Stimulated activated naive B cell treated with anti-CD40 and anti-IgM and Interleukin-4, amounts not matched to agents 10 μg/mL and 1 μg/mL and 100 μg/mL, for 72 hours (primary cell): ENCODE measurements around the gene FSTL4.

Experiments
- ATAC-seq, 2 donors: fragments of 150-1000 bp; cut with Tn5 transposase; replicated peaks; 2 replicates each; pipeline ENCODE4 v1.10.0; 2021; ENCODE audit warnings: moderate library complexity in 1 of 2
- DNase-seq: peaks from one replicate; pipeline ENCODE4 v3.0.0; 2021
- H3K27ac Mint-ChIP-seq: one replicate; pipeline ENCODE4 v1.8.0; 2022; ENCODE audit warnings: mild to moderate bottlenecking, mixed read lengths
- H3K27me3 Mint-ChIP-seq, 2 donors: one replicate each; pipeline ENCODE4 v1.8.0; 2022; ENCODE audit warnings: mixed read lengths in 2 of 2
- H3K36me3 Mint-ChIP-seq, 2 donors: one replicate each; pipeline ENCODE4 v1.8.0; 2022; ENCODE audit warnings: mixed read lengths in 2 of 2, mild to moderate bottlenecking in 1 of 2
- H3K4me1 Mint-ChIP-seq, 2 donors: one replicate each; pipeline ENCODE4 v1.8.0; 2022; ENCODE audit warnings: mixed read lengths in 2 of 2, mild to moderate bottlenecking in 1 of 2
- H3K4me3 Mint-ChIP-seq, 2 donors: one replicate each; pipeline ENCODE4 v1.8.0; 2022; ENCODE audit warnings: mild to moderate bottlenecking in 2 of 2, mixed read lengths in 2 of 2, moderate library complexity in 1 of 2
- H3K9me3 Mint-ChIP-seq, 2 donors: one replicate each; pipeline ENCODE4 v1.8.0; 2022; ENCODE audit warnings: mixed read lengths in 2 of 2, mild to moderate bottlenecking in 1 of 2

The FSTL4 gene

DNA sequence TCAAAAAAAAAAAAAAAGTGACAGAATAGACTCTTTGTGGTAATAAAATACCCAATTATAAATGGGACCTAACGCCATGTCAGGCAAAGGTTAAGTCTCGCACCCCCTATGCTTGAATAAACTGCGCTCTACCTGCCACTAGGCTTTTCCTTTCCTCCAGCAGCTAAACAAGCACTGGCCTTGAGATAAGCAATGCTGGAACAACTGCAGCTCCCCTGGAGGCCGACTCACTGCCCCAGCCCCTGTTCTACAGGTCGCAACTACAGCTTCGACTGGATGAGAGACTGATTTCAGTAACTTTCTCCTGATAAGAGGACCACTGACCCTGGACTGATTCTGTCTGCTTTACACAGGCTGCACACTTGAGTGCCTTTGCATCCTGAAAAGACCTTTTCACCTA is 350.3 kb downstream of the FSTL4 start:
- Mint-ChIP-seq H3K4me3 (no peak overlapping the region), H3K36me3 (no peaks in the 10 kb centered on the region), H3K9me3 (no peaks in the 10 kb centered on the region), H3K27ac (no peak overlapping the region), H3K4me1 (peaks cover 8 to 23% of the 10 kb centered on the region in 2 donors), H3K27me3 (peaks cover 11 to 20% of the 10 kb centered on the region in 2 donors)
- DNase-seq, result no peak
- no peak for ATAC-seq

DNA sequence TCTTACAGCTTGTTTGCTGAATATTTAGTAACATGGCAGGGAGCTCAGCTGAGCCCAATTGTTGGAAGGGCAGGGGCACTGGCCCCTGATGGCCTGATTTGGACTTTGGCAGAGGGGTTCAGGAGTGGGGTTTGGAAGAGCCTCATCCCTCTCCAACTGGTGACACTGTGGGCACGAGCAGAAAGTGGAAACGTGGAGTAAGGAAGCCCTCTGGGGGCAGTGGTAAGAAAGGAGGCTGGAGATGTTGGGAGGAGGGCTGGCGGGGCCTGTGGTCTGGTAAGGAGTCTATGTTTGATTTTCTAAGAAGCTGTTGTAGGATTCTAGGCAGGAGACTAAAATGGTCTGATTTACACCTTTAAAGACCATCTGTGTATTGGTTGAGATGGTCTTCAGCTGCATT is 351.6 kb downstream of the FSTL4 start:
- ATAC-seq (no peak), DNase-seq (no peak)
- Mint-ChIP-seq H3K27me3 (peaks cover 8 to 16% of the 10 kb centered on the region in 2 donors), H3K4me1 (peaks cover 6 to 19% of the 10 kb centered on the region in 2 donors), H3K27ac (no peak overlapping the region), H3K9me3 (no peaks in the 10 kb centered on the region), H3K4me3 (no peak overlapping the region), H3K36me3 (no peaks in the 10 kb centered on the region)

DNA sequence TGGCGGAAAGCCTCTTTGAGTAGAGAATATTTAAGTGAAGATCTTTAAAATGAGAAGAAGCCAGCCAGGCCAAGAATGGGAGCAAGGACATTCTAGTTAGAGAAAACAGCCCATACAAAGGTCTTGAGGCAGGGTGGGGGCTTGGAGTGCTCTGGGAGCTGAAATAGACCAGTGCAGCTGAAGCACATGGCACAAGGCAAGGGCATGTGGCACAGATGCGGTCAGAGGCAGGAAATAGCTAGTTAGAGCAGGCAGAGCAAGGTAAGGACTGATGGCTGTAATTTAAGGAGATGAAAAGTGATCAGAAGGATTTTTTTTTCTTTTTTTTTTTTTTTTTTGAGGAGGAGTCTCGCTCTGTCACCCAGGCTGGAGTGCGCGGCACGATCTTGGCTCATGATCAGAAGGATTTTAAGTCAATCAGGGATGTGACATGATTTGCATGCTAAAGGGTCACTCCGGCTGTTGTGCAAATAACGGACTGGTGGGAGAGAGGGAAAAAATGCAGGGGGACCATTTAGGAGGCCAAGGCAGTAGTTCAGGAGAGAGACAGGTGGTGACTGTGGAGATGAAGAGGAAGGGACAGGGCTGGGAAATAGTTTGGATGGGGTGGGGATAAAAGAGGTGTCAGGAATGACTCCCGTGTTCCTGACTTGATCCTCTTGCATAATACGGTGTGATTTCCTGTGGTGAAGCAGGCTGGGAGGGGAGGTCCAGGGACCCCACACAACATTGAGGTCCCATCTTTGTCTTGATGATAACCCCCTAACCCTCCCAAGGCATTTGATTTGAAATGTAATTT is 352.9 kb downstream of the FSTL4 start:
- Mint-ChIP-seq H3K36me3 (no peaks in the 10 kb centered on the region), H3K9me3 (no peaks in the 10 kb centered on the region), H3K4me3 (no peak overlapping the region), H3K27me3 (peaks cover 8 to 11% of the 10 kb centered on the region in 2 donors), H3K4me1 (peaks cover 7 to 12% of the 10 kb centered on the region in 2 donors), H3K27ac (no peak overlapping the region)
- DNase-seq (no peak), ATAC-seq (no peak)

DNA sequence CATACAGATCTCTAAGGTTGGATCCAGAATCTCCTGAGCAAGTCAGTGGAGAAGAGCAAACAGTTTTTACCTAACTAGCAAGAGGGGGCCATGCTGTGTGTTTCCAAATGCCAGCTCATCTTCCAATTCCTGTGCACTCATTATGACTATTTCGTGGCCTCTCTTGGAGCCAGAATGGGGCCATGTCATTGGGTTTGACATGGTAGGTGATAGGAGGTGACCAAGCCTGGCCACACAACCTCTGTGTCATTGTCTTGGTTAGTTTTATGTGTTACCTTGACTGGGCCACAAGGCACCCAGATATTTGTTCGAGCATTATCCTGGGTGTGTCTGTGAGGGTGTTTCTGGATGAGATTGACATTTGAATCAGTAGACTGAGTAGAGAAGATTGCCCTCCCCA is 354.4 kb downstream of the FSTL4 start:
- ATAC-seq (no peak), DNase-seq (no peak)
- Mint-ChIP-seq H3K4me1 (peaks cover 2 to 4% of the 10 kb centered on the region in 2 donors), H3K36me3 (no peaks in the 10 kb centered on the region), H3K9me3 (no peaks in the 10 kb centered on the region), H3K27ac (no peak overlapping the region), H3K27me3 (peaks cover 2 to 8% of the 10 kb centered on the region in 2 donors), H3K4me3 (no peak overlapping the region)

DNA sequence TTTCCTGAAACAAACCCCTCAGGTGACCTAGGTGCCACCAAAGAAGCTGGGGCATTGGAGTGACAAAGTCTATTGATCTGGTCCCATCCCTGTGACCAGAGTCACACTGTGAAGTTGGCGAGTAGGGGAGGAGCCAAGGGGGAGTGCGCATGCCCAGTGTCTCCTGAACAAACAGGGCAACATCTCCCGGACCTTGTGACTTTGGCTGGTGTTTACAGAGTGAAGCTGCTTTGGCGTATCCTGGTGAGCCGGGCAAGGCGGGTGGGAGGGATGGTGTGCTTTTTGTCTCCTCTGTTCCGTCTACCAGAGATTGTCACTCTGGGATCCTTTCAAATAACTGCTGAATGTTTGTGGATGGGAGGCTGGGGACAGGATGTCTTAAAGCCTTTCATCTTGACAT is 356.1 kb downstream of the FSTL4 start:
- H3K27me3 Mint-ChIP-seq, result peaks cover 0 to 17% of the 10 kb centered on the region in 2 donors
- H3K36me3 Mint-ChIP-seq, result no peaks in the 10 kb centered on the region
- DNase-seq (no peak), ATAC-seq (no peak)
- no peak overlapping the region for H3K27ac Mint-ChIP-seq
- no peaks in the 10 kb centered on the region for H3K9me3 Mint-ChIP-seq
- H3K4me3 Mint-ChIP-seq, result no peak overlapping the region
- H3K4me1 Mint-ChIP-seq, result peaks cover 0 to 7% of the 10 kb centered on the region in 2 donors

DNA sequence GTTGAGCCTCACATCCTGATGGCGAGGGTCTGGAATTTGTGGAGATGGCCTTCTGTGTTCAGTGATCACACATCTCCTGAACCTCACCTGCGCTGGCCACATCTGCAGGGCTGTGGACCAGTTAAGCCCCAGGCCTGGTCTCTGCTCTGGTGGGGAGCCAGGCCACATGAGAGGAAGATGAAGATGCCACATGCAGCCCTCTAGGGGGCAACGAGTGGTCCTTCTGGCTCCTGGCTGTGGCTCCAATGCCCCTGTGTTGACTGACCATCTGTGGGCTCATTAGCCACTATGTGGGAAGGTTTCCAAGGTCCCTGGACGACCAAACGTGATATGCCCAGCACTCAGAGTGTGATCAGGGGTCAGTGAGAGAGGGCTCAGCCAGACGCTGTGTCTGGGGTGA is 357.5 kb downstream of the FSTL4 start:
- Mint-ChIP-seq H3K27ac (peak overlapping the region; percentile 82), H3K36me3 (no peaks in the 10 kb centered on the region), H3K27me3 (peaks cover 0 to 17% of the 10 kb centered on the region in 2 donors), H3K4me1 (peaks cover 0 to 10% of the 10 kb centered on the region in 2 donors), H3K9me3 (no peaks in the 10 kb centered on the region), H3K4me3 (no peak overlapping the region)
- ATAC-seq (no peak), DNase-seq (no peak)

DNA sequence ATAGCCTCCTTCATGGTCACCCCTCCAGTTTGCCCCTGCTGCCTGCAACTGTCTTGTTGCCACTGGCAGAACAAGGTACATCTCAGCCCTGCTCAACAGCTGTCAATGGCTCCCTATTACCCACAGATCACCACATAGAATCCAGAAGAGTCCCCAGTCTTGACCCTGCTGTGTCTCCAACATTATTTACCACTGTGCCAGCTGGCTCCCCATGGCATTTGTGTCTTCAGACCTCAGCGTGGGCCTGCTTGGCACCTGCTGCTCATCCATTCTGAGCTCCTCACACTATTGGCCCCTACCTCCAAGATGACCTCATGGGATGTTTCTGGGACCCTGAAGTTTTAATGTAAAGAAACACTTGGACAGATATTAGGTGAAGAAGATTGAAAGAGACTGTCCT is 358.7 kb downstream of the FSTL4 start:
- H3K27me3 Mint-ChIP-seq, result peaks cover 0 to 9% of the 10 kb centered on the region in 2 donors
- no peak for ATAC-seq
- no peak overlapping the region for H3K4me3 Mint-ChIP-seq
- no peaks in the 10 kb centered on the region for H3K36me3 Mint-ChIP-seq
- no peak for DNase-seq
- no peak overlapping the region for H3K27ac Mint-ChIP-seq
- peaks cover 0 to 9% of the 10 kb centered on the region in 2 donors for H3K4me1 Mint-ChIP-seq
- no peaks in the 10 kb centered on the region for H3K9me3 Mint-ChIP-seq

DNA sequence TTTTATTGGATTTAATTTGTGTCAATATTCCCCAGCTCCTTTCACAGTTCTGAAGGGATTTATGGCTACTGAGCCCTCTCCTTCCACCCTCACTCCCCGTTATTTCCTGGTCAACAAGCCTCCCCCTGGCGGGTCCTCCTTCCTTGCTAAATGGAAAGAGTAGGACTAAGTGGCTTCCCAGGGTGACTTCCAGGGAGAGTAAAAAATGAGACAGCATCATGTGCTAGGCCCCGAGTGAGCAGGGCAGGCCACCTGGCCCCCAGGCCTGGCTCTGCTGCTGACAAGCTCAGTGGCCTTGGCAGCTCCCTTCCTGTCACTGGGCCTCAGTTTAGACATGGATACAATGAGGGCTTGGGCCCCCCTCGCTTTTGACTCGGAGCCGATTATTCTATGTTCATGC is 359.3 kb downstream of the FSTL4 start:
- no peak overlapping the region for H3K27ac Mint-ChIP-seq

DNA sequence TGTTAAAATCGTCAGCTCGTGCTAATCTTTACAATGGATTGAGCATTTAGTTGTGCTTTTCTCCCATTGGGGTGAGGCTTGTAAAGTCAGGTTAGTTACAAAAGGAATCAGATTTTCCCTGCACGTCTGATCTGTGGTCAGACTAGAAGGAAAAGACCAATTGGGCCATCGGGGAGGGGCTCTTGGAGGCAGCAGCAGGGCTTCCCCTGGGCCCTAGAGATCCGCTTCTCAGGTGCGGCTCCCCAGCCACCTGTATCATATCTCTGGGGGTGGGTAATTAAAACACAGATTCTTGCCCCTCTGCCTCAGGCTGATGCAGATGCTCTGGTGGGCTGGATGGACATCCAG is 360.2 kb downstream of the FSTL4 start:
- H3K4me3 Mint-ChIP-seq, result no peak overlapping the region
- no peaks in the 10 kb centered on the region for H3K9me3 Mint-ChIP-seq
- H3K36me3 Mint-ChIP-seq, result no peaks in the 10 kb centered on the region
- ATAC-seq (no peak), DNase-seq (no peak)
- peaks cover 0 to 9% of the 10 kb centered on the region in 2 donors for H3K27me3 Mint-ChIP-seq
- H3K4me1 Mint-ChIP-seq, result peaks cover 0 to 9% of the 10 kb centered on the region in 2 donors
- no peak overlapping the region for H3K27ac Mint-ChIP-seq

More for the DNA sequence above, 359.3 kb downstream of the FSTL4 start:
- DNase-seq, result no peak
- peaks cover 0 to 9% of the 10 kb centered on the region in 2 donors for H3K4me1 Mint-ChIP-seq
- H3K27me3 Mint-ChIP-seq, result peaks cover 0 to 9% of the 10 kb centered on the region in 2 donors
- H3K36me3 Mint-ChIP-seq, result no peaks in the 10 kb centered on the region
- ATAC-seq, result no peak
- H3K9me3 Mint-ChIP-seq, result no peaks in the 10 kb centered on the region
- H3K4me3 Mint-ChIP-seq, result no peak overlapping the region

DNA sequence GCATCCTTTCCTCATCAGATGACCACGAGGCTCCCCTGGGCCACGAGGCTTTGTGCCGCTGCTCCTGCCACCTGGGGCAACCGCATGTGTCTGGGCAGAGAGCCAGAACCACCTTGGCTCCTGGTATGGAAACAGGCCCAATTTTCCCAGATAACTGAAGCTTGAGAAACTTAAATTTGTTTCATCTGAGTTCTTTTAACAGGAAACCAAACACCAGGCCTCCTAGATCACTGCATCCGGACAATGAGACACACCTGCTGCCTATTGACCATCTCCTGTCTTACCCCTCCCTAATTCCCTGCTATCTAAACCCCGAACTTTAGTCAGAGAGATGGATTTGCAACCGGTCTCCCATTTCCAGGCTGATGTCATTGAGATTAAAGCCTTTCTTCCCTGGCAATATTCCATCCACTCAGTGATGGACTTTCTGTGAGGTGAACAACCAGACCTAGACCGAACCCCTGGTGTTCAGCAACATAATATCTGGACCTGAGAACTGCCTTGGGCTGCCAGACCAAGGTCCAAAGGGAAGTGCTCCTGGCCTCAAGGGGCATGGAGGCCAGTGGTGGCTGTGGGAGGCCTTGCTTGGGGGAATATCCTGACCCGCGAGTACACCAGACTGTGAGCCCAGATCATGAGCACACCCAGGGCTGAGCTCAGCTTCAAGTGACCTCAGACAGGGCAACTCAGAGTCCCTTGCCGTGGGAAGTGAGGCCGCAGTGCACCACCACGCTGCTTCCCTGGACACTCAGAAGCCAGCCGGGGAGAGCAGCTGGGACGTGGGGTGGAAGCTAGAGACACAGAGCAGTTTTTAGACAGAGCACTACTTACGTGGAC is 360.8 kb downstream of the FSTL4 start:
- no peak for DNase-seq
- H3K9me3 Mint-ChIP-seq, result no peaks in the 10 kb centered on the region
- no peak for ATAC-seq
- no peaks in the 10 kb centered on the region for H3K36me3 Mint-ChIP-seq
- H3K27me3 Mint-ChIP-seq, result peaks cover 0 to 9% of the 10 kb centered on the region in 2 donors
- H3K4me1 Mint-ChIP-seq, result peaks cover 0 to 9% of the 10 kb centered on the region in 2 donors
- H3K27ac Mint-ChIP-seq, result no peak overlapping the region
- H3K4me3 Mint-ChIP-seq, result no peak overlapping the region

DNA sequence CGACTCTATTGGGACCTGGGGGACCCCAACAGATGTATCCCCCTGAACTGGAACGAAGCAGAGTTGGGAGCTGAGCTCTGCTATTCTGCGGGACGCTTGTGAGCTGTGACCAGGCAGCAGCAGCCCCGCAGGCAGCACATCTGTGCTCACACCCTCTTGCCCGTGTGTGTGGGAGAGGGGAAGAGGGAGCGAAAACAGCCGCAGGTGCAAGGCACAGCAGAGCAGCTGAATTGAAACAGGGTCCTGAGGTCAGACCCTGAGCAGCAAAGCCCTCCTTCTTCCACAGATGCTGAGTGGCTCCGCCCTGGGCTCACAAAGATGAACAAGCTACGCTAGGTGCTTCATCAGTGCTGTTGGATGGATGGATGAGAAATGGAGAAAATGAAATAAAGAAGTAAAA is 361.8 kb downstream of the FSTL4 start:
- peaks cover 0 to 9% of the 10 kb centered on the region in 2 donors for H3K4me1 Mint-ChIP-seq
- ATAC-seq (no peak), DNase-seq (no peak)
- no peak overlapping the region for H3K27ac Mint-ChIP-seq
- H3K4me3 Mint-ChIP-seq, result no peak overlapping the region
- H3K9me3 Mint-ChIP-seq, result no peaks in the 10 kb centered on the region
- no peaks in the 10 kb centered on the region for H3K36me3 Mint-ChIP-seq
- peaks cover 0 to 9% of the 10 kb centered on the region in 2 donors for H3K27me3 Mint-ChIP-seq

DNA sequence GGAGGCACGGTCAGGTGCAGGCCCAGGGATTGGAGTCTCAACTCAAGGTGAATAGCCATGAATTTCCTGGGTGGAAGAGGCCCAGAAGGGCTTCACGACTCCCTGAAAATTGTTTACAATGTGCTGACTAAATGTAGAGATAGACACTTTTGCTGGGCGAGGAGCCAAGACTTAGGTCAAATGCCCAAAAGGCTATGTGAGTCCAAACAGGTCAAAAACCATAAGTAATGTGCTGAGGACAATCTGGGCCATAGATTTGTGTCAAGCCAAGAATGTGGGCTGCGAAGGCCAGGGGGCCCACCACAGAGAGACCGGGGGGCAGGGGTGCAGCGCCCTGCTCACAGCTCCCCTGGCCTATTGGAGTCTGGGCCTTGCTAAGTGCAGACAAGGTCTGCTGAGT is 362.7 kb downstream of the FSTL4 start:
- H3K36me3 Mint-ChIP-seq, result no peaks in the 10 kb centered on the region

DNA sequence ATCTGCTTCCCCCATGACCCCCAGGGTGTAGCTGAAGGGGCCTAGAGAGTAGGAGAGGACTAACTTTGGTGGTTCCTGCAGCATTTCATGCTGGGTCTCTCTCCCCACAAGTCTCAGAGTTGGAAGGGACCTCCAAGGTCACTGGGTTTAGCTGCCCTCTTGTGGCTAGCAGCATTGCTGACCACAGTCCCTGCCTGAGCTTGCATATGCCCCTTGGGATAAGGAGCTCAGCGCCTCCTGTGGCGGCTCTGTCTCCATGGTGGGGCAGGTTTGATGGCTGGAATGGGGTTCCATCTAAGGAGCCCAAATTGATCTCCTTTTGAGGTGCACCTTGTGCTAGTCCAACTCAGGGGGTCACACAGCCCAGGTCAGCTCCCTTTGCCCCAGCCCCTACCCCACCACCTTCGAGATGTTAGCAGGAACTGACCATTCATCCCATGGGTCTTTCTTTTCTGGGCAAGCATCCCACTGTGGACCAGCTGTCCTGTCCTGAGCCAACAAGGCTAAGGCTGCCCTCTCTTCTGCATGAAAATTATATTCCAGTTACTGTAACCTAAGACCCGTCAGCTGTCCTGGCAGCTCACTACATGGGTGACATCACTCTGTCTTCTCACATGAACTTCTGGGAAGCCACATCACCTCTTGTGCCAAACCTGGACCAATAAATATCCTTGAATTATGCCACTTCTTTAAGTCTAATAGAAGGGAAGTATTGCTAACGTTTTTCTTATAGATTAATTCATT is 364.3 kb downstream of the FSTL4 start:
- H3K9me3 Mint-ChIP-seq, result no peaks in the 10 kb centered on the region
- no peak overlapping the region for H3K4me3 Mint-ChIP-seq
- no peak for ATAC-seq
- H3K27me3 Mint-ChIP-seq, result peaks cover 0 to 9% of the 10 kb centered on the region in 2 donors
- peaks cover 0 to 15% of the 10 kb centered on the region in 2 donors for H3K4me1 Mint-ChIP-seq
- H3K27ac Mint-ChIP-seq, result no peak overlapping the region
- no peaks in the 10 kb centered on the region for H3K36me3 Mint-ChIP-seq
- DNase-seq, result no peak

More for the DNA sequence above, 362.7 kb downstream of the FSTL4 start:
- no peak overlapping the region for H3K4me3 Mint-ChIP-seq
- H3K9me3 Mint-ChIP-seq, result no peaks in the 10 kb centered on the region
- ATAC-seq (no peak), DNase-seq (no peak)
- peaks cover 0 to 9% of the 10 kb centered on the region in 2 donors for H3K27me3 Mint-ChIP-seq
- no peak overlapping the region for H3K27ac Mint-ChIP-seq
- H3K4me1 Mint-ChIP-seq, result peaks cover 0 to 9% of the 10 kb centered on the region in 2 donors

DNA sequence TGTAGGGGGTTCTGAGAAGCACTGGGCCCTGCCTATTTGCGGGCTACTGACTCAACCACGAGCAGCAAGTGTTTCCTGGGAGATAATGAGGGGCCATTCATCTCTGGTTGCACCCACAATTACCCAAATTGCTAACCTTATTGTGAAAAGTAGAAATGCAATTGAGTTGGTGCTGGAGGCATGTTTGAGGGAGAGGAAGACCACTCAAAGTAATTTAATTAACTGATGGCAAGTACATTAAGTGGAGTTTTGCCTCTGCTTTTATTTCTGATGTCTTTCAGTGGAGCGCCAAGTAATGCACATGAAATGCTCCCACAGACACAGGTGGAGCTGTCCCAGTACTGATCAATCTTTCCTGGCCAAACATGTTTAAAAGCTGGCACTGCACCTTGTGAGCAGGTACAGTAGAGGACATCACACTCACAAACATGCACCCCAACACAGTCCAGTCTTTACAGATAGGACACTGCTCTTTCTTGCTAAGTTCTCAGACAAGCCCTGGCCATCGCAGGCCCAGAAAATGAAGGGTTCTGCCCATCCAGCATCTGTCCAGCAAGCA is 365.1 kb downstream of the FSTL4 start:
- ATAC-seq, result no peak
- DNase-seq, result no peak
- H3K4me1 Mint-ChIP-seq, result peaks cover 1 to 17% of the 10 kb centered on the region in 2 donors
- no peaks in the 10 kb centered on the region for H3K9me3 Mint-ChIP-seq
- peaks cover 0 to 9% of the 10 kb centered on the region in 2 donors for H3K27me3 Mint-ChIP-seq
- no peaks in the 10 kb centered on the region for H3K36me3 Mint-ChIP-seq
- H3K27ac Mint-ChIP-seq, result no peak overlapping the region
- H3K4me3 Mint-ChIP-seq, result no peak overlapping the region
